HCT116 (cell line): Measurements from ENCODE around the gene USP17L19.
"Not testable (repeated sequence)": the region's sequence is repeated elsewhere in the genome, so short reads cannot be mapped to it uniquely, and the experiment has no call there.

ENCODE experiments used
- CEBPB ChIP-seq: IDR thresholded peaks from 2 replicates; pipeline ENCODE4 v1.6.1; 2012; ENCODE audit warnings: low read depth
- EGR1 ChIP-seq: IDR thresholded peaks from 2 replicates; pipeline ENCODE4 v1.6.1; 2012; ENCODE audit warnings: low read depth
- EZH2 ChIP-seq: fragments of 200-600 bp; sonication (generic); IDR thresholded peaks from 2 replicates; pipeline ENCODE4 v1.6.1; 2017; ENCODE audit warnings: antibody characterized with exemption, mixed run types
- EZH2phosphoT487 ChIP-seq: fragments of 200-600 bp; IDR thresholded peaks from 2 replicates; pipeline ENCODE4 v1.6.1; 2018; ENCODE audit warnings: antibody characterized with exemption, borderline replicate concordance
- JUND ChIP-seq: IDR thresholded peaks from 2 replicates; pipeline ENCODE4 v1.6.1; 2012
- POLR2A ChIP-seq: IDR thresholded peaks from 2 replicates; pipeline ENCODE4 v1.7.0; 2011; ENCODE audit warnings: borderline replicate concordance; ENCODE audit not compliant: insufficient read depth, insufficient read length; ENCODE audit errors: extremely low read depth
- POLR2AphosphoS5 ChIP-seq: IDR thresholded peaks from 2 replicates; pipeline ENCODE4 v1.6.1; 2011; ENCODE audit warnings: mild to moderate bottlenecking, low read depth, low read length, moderate library complexity
- RAD21 ChIP-seq: IDR thresholded peaks from 2 replicates; pipeline ENCODE4 v1.6.1; 2012; ENCODE audit warnings: low read depth, mild to moderate bottlenecking
- SP1 ChIP-seq: IDR thresholded peaks from 2 replicates; pipeline ENCODE4 v1.6.1; 2012; ENCODE audit warnings: low read depth
- TCF7L2 ChIP-seq: IDR thresholded peaks from 2 replicates; pipeline ENCODE4 v1.7.0; 2011; ENCODE audit warnings: borderline replicate concordance, inconsistent platforms; ENCODE audit not compliant: insufficient read depth, insufficient read length; ENCODE audit errors: extremely low read depth
- TF ChIP-seq, protein P1 (sequence below), 3 experiments: fragments of 200-600 bp in 1 of 3; sonication (generic) in 1 of 3; IDR thresholded peaks in 2 of 3; conservative IDR thresholded peaks in 1 of 3; 2 replicates each; pipeline ENCODE4 v1.5.1; 2012 to 2017; ENCODE audit warnings: low read depth in 2 of 3, low read length in 2 of 3, antibody characterized with exemption in 1 of 3, borderline replicate concordance in 1 of 3, control low read depth in 1 of 3, mild to moderate bottlenecking in 1 of 3, mixed read lengths in 1 of 3, mixed run types in 1 of 3, moderate library complexity in 1 of 3; ENCODE audit not compliant: insufficient read depth in 1 of 3
- TF ChIP-seq, protein P2 (sequence below): IDR thresholded peaks from 2 replicates; pipeline ENCODE4 v1.6.1; 2012
- TF ChIP-seq, protein P3 (sequence below): IDR thresholded peaks from 2 replicates; pipeline ENCODE4 v1.6.1; 2012; ENCODE audit warnings: low read depth
- TF ChIP-seq, protein P4 (sequence below): IDR thresholded peaks from 2 replicates; pipeline ENCODE4 v1.6.1; 2012

DNA sequence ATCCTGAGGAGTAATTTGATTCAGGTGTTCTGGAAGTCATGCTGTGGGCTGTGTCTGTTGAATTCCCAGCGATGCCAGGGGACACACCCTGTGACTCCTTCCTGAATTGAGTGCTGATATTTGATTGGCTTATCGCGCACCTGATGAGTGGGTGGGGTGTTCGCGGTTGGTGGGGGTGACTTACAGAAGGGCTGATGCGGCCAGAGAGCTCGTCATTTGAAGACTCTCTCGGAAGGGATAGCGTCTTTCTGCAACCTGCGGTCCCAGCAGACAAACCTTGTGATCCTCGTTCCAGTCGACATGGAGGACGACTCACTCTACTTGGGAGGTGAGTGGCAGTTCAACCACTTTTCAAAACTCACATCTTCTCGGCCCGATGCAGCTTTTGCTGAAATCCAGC, 19.1 kb upstream of the USP17L19 start, which contains the start of gene USP17L15:
- TF ChIP-seq, protein P1, sequence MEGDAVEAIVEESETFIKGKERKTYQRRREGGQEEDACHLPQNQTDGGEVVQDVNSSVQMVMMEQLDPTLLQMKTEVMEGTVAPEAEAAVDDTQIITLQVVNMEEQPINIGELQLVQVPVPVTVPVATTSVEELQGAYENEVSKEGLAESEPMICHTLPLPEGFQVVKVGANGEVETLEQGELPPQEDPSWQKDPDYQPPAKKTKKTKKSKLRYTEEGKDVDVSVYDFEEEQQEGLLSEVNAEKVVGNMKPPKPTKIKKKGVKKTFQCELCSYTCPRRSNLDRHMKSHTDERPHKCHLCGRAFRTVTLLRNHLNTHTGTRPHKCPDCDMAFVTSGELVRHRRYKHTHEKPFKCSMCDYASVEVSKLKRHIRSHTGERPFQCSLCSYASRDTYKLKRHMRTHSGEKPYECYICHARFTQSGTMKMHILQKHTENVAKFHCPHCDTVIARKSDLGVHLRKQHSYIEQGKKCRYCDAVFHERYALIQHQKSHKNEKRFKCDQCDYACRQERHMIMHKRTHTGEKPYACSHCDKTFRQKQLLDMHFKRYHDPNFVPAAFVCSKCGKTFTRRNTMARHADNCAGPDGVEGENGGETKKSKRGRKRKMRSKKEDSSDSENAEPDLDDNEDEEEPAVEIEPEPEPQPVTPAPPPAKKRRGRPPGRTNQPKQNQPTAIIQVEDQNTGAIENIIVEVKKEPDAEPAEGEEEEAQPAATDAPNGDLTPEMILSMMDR (IDR thresholded peaks at IDR 0.05 in 2 of 3, conservative IDR thresholded peaks at IDR 0.05 in 1 of 3; ENCODE audit: borderline replicate concordance in 1 of 3, insufficient read depth in 1 of 3, low read depth in 2 of 3, low read length in 2 of 3): not testable (repeated sequence)
- TF ChIP-seq POLR2A, EZH2, POLR2AphosphoS5, EZH2phosphoT487, RAD21, EGR1, TCF7L2, CEBPB, JUND, SP1: not testable (repeated sequence)
- TF ChIP-seq, protein P2, sequence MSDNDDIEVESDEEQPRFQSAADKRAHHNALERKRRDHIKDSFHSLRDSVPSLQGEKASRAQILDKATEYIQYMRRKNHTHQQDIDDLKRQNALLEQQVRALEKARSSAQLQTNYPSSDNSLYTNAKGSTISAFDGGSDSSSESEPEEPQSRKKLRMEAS: not testable (repeated sequence)
- TF ChIP-seq, protein P3, sequence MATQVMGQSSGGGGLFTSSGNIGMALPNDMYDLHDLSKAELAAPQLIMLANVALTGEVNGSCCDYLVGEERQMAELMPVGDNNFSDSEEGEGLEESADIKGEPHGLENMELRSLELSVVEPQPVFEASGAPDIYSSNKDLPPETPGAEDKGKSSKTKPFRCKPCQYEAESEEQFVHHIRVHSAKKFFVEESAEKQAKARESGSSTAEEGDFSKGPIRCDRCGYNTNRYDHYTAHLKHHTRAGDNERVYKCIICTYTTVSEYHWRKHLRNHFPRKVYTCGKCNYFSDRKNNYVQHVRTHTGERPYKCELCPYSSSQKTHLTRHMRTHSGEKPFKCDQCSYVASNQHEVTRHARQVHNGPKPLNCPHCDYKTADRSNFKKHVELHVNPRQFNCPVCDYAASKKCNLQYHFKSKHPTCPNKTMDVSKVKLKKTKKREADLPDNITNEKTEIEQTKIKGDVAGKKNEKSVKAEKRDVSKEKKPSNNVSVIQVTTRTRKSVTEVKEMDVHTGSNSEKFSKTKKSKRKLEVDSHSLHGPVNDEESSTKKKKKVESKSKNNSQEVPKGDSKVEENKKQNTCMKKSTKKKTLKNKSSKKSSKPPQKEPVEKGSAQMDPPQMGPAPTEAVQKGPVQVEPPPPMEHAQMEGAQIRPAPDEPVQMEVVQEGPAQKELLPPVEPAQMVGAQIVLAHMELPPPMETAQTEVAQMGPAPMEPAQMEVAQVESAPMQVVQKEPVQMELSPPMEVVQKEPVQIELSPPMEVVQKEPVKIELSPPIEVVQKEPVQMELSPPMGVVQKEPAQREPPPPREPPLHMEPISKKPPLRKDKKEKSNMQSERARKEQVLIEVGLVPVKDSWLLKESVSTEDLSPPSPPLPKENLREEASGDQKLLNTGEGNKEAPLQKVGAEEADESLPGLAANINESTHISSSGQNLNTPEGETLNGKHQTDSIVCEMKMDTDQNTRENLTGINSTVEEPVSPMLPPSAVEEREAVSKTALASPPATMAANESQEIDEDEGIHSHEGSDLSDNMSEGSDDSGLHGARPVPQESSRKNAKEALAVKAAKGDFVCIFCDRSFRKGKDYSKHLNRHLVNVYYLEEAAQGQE: not testable (repeated sequence)
- TF ChIP-seq, protein P4, sequence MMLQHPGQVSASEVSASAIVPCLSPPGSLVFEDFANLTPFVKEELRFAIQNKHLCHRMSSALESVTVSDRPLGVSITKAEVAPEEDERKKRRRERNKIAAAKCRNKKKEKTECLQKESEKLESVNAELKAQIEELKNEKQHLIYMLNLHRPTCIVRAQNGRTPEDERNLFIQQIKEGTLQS: not testable (repeated sequence)
